NB4 (cell line): Measurements from ENCODE around the gene TNFRSF12A.

ENCODE experiments used
- CTCF ChIP-seq: IDR thresholded peaks from one replicate; pipeline ENCODE4 v1.5.1; 2012; ENCODE audit warnings: low read depth, low read length
- MAX ChIP-seq: IDR thresholded peaks from 2 replicates; pipeline ENCODE4 v1.6.1; 2011; ENCODE audit warnings: low read depth, low read length
- MYC ChIP-seq: IDR thresholded peaks from 2 replicates; pipeline ENCODE4 v1.6.1; 2011; ENCODE audit warnings: low read depth, low read length
- POLR2A ChIP-seq: IDR thresholded peaks from 2 replicates; pipeline ENCODE4 v1.6.1; 2011; ENCODE audit warnings: mild to moderate bottlenecking; ENCODE audit not compliant: insufficient read length; ENCODE audit errors: extremely low read depth

GRCh38 chr16:3030222-3031212 is 10.3 kb downstream of the TNFRSF12A start:
- TF ChIP-seq CTCF = no peak
- TF ChIP-seq MAX = no peak
- TF ChIP-seq POLR2A = no peak
- no peak for TF ChIP-seq MYC
